ENCODE results near the gene PADI2. TPM values are rescaled to one million over a fixed set of nuclear protein-coding genes. Genes with fewer than 3 reads are reported as not detected.

The PADI2 gene
- total and polyA plus RNA-seq, 2 donors (not counting 3 experiments of a cell fraction or from before 2014, with no cell fraction given): not detected

GRCh38 chr1:17023573-17023972 is 95.7 kb downstream of the PADI2 start:
- no peaks in the 10 kb centered on the region for H3K79me2 ChIP-seq (ENCODE audit: control insufficient read depth, insufficient read depth, low read length)
- intact Hi-C loops (cut with micrococcal nuclease) (no loop called here), dilution Hi-C loops (cut with MboI; ENCODE audit: extremely low pct_ligation_motif_present, low sequenced_read_pairs) (no loop called here)
- no peak overlapping the region for H3K4me3 ChIP-seq (replicated peaks in 1 of 3; ENCODE audit: insufficient read depth in 1 of 3, low read depth in 1 of 3, low read length in 3 of 3)
- no peak for DNase-seq (ENCODE audit: low read depth, low spot score)
- no peaks in the 10 kb centered on the region for H3K27me3 ChIP-seq (ENCODE audit: control insufficient read depth in 2 of 2, insufficient read depth in 2 of 2, low read length in 2 of 2)
- no peaks in the 10 kb centered on the region for H3K4me1 ChIP-seq (ENCODE audit: control insufficient read depth, extremely low read depth, insufficient read depth, low read length)
- H3K9ac ChIP-seq (replicated peaks; ENCODE audit: extremely low read depth, insufficient read depth, low read length): no peak overlapping the region
- FAIRE-seq: no peak
- ChIA-PET CTCF (interaction anchor here (1.4 kb wide), 1 partner anchor 25 kb away, joined by 3 read pairs; no protein-coding TSS in a partner anchor), POLR2A (no interaction called here)
- H3K9me1 ChIP-seq (replicated peaks; ENCODE audit: control insufficient read depth, extremely low read depth, insufficient read depth, low read length): no peaks in the 10 kb centered on the region
- no peak overlapping the region for H3K27ac ChIP-seq (ENCODE audit: insufficient read depth, low read depth, low read length)
- BruUV-seq (replicated peaks): no TSS peak
- H2AFZ ChIP-seq (ENCODE audit: low read depth, low read length): no peak overlapping the region
- H3K9me3 ChIP-seq (replicated peaks; ENCODE audit: control insufficient read depth, insufficient read depth, low read length): no peaks in the 10 kb centered on the region
- no peaks in the 10 kb centered on the region for H4K20me1 ChIP-seq (replicated peaks; ENCODE audit: control insufficient read depth, extremely low read depth, insufficient read depth, low read length)
- peaks cover 28 to 48% of the 10 kb centered on the region in 2 experiments for H3K36me3 ChIP-seq (ENCODE audit: control insufficient read depth in 2 of 2, extremely low read depth in 1 of 2, insufficient read depth in 2 of 2, low read length in 2 of 2)
- H3K4me2 ChIP-seq (ENCODE audit: insufficient read depth, low read length): no peak overlapping the region
- peak in 1 of 2 donors; percentile 2 for TF ChIP-seq CTCF (IDR thresholded peaks at IDR 0.05; ENCODE audit: extremely low read depth in 1 of 2, insufficient read depth in 1 of 2, low read depth in 1 of 2, low read length in 2 of 2)
- no peak for TF ChIP-seq EZH2 (IDR thresholded peaks at IDR 0.05; ENCODE audit: borderline replicate concordance, low read depth, low read length, severe bottlenecking)
- TF ChIP-seq GATA2 (IDR thresholded peaks at IDR 0.05; ENCODE audit: insufficient read depth, insufficient read length, low read depth, low read length): no peak

GRCh38 chr1:17023102-17023501 is 96.1 kb downstream of the PADI2 start:
- dilution Hi-C loops (cut with MboI; ENCODE audit: extremely low pct_ligation_motif_present, low sequenced_read_pairs): no loop called here
- BruUV-seq (replicated peaks): no TSS peak
- DNase-seq (ENCODE audit: low read depth, low spot score): no peak
- no peak for TF ChIP-seq POLR2AphosphoS5 (IDR thresholded peaks at IDR 0.05; ENCODE audit: insufficient read depth, low read depth, low read length)
- TF ChIP-seq FOS (IDR thresholded peaks at IDR 0.05; ENCODE audit: borderline replicate concordance, insufficient read depth, low read length): no peak
- TF ChIP-seq CTCF (IDR thresholded peaks at IDR 0.05; ENCODE audit: extremely low read depth in 1 of 2, insufficient read depth in 1 of 2, low read depth in 1 of 2, low read length in 2 of 2): no peak
- no peak for TF ChIP-seq MAX (IDR thresholded peaks at IDR 0.05; ENCODE audit: insufficient read depth, insufficient read length)
- TF ChIP-seq POLR2A (IDR thresholded peaks at IDR 0.05; ENCODE audit: low read depth, low read length): no peak
- no peak for TF ChIP-seq EZH2 (IDR thresholded peaks at IDR 0.05; ENCODE audit: borderline replicate concordance, low read depth, low read length, severe bottlenecking)
- no peak for TF ChIP-seq MYC (IDR thresholded peaks at IDR 0.05; ENCODE audit: low read depth, low read length)
- TF ChIP-seq GATA2 (IDR thresholded peaks at IDR 0.05; ENCODE audit: insufficient read depth, insufficient read length, low read depth, low read length): no peak
- no peak for TF ChIP-seq JUN (IDR thresholded peaks at IDR 0.05; ENCODE audit: borderline replicate concordance, insufficient read depth, insufficient read length, low read depth)
- POLR2A ChIA-PET: no interaction called here
- no peak overlapping the region for H3K4me3 ChIP-seq (replicated peaks in 1 of 3; ENCODE audit: insufficient read depth in 1 of 3, low read depth in 1 of 3, low read length in 3 of 3)
- H3K9me3 ChIP-seq (replicated peaks; ENCODE audit: control insufficient read depth, insufficient read depth, low read length): no peaks in the 10 kb centered on the region
- intact Hi-C loops (cut with micrococcal nuclease): no loop called here
- no peaks in the 10 kb centered on the region for H4K20me1 ChIP-seq (replicated peaks; ENCODE audit: control insufficient read depth, extremely low read depth, insufficient read depth, low read length)
- no peak overlapping the region for H3K9ac ChIP-seq (replicated peaks; ENCODE audit: extremely low read depth, insufficient read depth, low read length)
- FAIRE-seq: no peak
- no peaks in the 10 kb centered on the region for H3K27me3 ChIP-seq (ENCODE audit: control insufficient read depth in 2 of 2, insufficient read depth in 2 of 2, low read length in 2 of 2)
- no peaks in the 10 kb centered on the region for H3K4me1 ChIP-seq (ENCODE audit: control insufficient read depth, extremely low read depth, insufficient read depth, low read length)
- no peak overlapping the region for H2AFZ ChIP-seq (ENCODE audit: low read depth, low read length)
- CTCF ChIA-PET: interaction anchor here (0.9 to 1.4 kb wide), 3 partner anchors 25 to 71 kb away, joined by 3 read pairs; no protein-coding TSS in a partner anchor
- H3K4me2 ChIP-seq (ENCODE audit: insufficient read depth, low read length): no peak overlapping the region
- no peak overlapping the region for H3K27ac ChIP-seq (ENCODE audit: insufficient read depth, low read depth, low read length)
- H3K79me2 ChIP-seq (ENCODE audit: control insufficient read depth, insufficient read depth, low read length): no peaks in the 10 kb centered on the region
- H3K9me1 ChIP-seq (replicated peaks; ENCODE audit: control insufficient read depth, extremely low read depth, insufficient read depth, low read length): no peaks in the 10 kb centered on the region
- peaks cover 25 to 48% of the 10 kb centered on the region in 2 experiments for H3K36me3 ChIP-seq (ENCODE audit: control insufficient read depth in 2 of 2, extremely low read depth in 1 of 2, insufficient read depth in 2 of 2, low read length in 2 of 2)
